ENCODE results near the gene PRMT7.

The PRMT7 gene

DNA sequence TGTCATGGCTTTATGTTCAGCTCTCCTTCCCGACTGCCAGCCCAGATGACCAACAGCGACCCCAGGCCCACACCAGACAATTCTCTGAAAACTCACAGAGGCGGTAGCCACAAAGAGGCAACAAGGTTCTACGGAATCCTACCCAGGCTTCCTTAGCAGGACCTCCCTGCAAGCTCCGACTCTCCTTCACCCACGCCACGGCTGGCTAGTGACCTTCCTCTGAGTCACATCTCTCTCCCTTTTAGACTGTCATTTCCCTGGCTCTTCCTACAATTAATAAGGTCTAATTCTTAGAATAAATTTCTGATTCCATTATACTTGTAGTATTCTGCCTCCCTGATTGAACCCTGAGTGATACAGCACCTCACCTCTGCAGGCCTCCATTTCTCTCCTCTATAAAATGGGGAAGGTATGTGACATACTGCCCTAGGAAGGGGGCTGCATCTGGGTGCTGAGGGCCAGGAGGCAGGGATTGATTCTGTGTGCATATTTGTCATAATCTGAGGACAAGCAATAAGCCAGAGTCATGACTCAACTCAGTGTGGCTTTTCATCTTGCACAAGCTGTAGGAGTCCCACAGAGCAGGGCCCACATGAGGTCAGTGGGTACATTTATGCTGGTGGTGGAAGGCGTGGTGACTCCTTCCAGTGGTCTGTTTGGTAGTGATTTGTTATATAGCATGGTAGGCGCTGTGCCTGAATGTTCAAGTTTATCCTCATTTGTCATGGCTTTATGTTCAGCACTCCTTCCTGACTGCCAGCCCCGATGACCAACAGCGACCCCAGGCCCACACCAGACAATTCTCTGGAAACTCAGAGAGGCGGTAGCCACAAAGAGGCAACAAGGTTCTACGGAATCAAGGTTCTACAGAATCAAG is 91.3 kb downstream of the PRMT7 start:
- peak; percentile 50 for DNase-seq

DNA sequence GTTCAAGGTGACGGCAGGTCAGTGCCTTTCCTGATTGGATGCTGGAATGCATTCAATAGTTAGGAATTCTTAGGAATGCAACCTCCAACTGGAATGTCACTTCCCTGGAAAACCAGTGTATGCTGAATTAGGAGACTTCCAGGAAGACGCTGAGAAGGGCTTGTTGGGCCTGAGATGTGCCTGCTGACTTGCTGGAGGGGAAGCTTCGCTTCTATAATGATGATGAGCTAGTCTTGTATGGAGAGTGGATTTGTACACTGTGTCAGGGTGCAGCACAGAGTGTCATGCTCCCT is 91.9 kb downstream of the PRMT7 start:
- DNase-seq, result peak; percentile 24

DNA sequence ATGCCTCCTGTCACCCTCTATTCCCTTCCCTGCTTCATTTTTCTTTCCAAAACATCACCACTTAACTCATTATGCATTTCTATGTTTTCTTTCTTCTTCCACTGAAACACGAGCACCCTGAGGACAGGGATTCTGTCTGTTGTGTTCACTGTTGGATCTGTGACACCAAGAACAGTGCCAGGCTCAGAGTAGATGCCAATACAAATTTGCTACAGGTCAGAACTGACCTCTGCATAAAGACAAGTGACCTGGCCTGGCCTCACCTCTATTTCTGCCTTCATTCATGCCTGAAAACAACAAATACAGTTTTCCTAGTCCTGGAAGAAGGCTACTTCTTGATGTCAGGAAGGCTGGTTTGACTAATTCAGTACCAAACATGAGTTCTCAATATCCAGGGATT is 92.4 kb downstream of the PRMT7 start:
- no peak for DNase-seq

DNA sequence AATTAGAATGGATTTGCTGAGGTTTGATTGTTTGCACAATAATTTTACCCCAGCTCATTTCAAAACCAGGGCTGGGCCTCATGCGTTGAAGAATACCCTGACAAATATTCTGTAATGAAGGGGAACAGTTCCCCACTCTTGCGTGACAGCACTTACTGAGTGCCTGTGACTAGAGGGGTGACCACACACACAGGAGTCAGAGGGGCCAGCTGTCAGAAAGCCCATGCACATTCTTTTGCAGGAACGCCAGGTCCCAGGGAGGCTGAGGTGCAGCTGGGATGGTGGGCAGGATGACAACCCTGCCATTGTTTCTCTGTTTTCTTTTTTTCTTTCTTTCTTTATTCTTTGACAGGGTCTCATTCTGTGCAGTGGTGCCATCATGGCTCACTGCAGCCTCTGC is 92.9 kb downstream of the PRMT7 start:
- DNase-seq, result no peak

DNA sequence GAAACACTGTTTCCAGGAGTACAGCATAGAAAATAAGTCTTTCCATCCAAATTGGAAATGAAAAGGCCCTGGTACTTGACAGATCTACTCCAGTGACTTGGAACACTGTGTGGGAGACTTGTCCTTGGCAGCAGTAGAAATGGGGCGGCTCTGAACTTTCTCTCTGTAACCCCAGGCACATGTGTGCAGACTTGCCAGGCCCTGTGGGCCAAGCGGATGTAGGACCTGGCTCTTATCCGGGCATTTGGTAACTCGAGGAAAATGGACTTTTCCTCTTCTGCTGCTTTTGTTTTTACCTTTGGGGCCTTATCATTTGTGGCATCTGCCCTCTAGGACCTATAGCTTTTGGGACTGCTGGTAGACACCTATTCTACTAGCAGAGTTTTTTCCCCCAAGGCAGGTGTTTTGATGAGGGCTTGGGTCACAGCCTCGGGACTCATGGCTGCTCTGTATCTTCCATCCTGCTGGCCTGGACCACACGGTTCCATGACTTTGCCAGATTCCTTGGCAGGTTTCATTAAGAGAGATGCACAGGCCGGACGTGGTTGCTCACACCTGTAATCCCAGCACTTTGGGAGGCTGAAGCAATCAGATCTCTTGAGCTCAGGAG is 94.0 kb downstream of the PRMT7 start:
- no peak for DNase-seq

DNA sequence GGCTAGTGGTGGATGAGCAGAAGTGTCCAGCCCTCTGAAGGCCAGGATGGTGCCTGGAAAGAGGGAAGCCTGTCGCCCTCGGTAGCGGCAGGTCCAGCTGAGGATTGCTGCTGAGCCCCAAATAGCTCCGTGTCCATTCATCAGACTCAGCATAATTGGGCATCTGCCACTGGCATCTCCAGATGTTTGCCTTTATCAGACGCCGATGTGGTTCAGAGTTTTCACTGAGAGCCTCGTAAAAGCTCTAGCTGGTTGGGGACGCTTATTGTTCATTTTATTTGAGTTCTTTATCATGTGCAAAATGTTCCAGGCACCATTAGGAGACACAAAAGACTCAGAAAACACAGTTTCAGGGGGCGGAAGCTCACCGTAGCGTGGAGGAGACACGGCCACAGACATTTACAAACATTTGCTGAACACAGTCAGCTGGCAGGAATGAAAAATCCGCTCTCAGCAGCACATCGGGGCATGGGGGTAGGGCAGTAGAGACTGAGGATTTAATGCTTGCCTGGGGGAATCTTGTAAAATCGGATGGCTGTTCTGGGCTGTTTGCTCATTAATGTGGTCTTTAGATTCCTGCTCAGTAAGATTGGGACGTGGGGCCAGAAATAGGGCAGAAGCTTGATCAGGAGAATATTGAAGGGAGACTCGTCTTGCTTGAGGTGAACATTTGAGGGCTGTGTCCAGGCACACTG is 95.8 kb downstream of the PRMT7 start:
- DNase-seq, result no peak

All from activated effector memory CD4-positive, alpha-beta T cell treated with anti-CD3 and anti-CD28 coated beads, Interleukin-2, amount 50 U/mL, for 16 hours (primary cell).